OCI-LY7 (cell line): ENCODE results near the gene TXK.

Experiments used
- EZH2phosphoT487 ChIP-seq: fragments of 200-600 bp; sonication (generic); IDR thresholded peaks from 2 replicates; pipeline ENCODE4 v1.6.1; 2018; ENCODE audit warnings: low read depth, borderline replicate concordance, mild to moderate bottlenecking, mixed run types, antibody characterized with exemption, low read length, moderate library complexity, mixed read lengths
- TF ChIP-seq, protein P1 (sequence below): fragments of 200-600 bp; sonication (generic); conservative IDR thresholded peaks from 2 replicates; pipeline ENCODE4 v1.5.1; 2014; ENCODE audit warnings: mild to moderate bottlenecking, antibody characterized with exemption, low read length, moderate library complexity, mixed read lengths

DNA sequence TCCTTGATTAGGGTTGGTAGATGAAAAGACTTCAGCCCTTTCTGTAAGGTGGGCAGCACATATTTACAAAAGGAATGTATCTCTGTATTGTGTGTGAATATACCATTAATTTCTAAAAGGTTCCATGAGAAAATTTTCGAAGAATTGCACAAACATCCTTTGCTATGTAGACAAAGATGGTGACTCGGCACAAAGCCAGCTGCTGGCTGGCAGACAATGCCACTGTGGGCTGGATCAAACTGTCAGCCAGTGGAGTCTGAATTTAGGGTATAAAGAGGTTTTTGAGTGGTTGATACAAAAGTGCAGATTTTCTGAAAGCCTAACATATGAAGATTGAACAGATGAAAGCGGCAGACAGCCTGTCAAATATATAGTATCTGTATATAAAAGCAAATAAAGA, 5.6 kb upstream of the TXK start:
- TF ChIP-seq, protein P1, sequence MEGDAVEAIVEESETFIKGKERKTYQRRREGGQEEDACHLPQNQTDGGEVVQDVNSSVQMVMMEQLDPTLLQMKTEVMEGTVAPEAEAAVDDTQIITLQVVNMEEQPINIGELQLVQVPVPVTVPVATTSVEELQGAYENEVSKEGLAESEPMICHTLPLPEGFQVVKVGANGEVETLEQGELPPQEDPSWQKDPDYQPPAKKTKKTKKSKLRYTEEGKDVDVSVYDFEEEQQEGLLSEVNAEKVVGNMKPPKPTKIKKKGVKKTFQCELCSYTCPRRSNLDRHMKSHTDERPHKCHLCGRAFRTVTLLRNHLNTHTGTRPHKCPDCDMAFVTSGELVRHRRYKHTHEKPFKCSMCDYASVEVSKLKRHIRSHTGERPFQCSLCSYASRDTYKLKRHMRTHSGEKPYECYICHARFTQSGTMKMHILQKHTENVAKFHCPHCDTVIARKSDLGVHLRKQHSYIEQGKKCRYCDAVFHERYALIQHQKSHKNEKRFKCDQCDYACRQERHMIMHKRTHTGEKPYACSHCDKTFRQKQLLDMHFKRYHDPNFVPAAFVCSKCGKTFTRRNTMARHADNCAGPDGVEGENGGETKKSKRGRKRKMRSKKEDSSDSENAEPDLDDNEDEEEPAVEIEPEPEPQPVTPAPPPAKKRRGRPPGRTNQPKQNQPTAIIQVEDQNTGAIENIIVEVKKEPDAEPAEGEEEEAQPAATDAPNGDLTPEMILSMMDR, result no peak
- no peak for TF ChIP-seq EZH2phosphoT487
